ENCODE results near the gene EFNA5. TPM values are rescaled to one million over a fixed set of nuclear protein-coding genes. Genes with fewer than 3 reads are reported as not detected.

Gene EFNA5
- polyA plus RNA-seq, 3 donors, result 0.01 TPM; not detected in 2

DNA sequence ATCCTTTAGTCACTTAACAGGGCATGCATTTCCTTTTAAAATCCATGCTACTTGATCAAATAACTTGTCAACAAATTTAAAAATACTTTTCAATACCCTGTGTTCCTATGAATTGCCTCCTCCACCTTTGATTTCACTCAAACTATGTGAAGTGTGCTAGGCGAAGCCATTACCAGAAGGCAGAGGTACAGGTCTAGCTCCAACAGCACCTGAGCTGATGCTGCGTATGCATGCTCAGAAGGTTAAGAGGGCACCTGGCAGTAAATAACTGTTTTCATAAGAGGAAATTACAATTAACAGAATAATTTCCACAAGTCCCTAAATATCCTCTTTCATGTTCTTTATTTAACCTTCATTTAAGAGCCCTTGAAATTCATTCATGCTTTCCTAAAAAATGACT, 251.8 kb downstream of the EFNA5 start:
- H3K36me3 Mint-ChIP-seq, result no peaks in the 10 kb centered on the region
- TF ChIP-seq, protein P1, sequence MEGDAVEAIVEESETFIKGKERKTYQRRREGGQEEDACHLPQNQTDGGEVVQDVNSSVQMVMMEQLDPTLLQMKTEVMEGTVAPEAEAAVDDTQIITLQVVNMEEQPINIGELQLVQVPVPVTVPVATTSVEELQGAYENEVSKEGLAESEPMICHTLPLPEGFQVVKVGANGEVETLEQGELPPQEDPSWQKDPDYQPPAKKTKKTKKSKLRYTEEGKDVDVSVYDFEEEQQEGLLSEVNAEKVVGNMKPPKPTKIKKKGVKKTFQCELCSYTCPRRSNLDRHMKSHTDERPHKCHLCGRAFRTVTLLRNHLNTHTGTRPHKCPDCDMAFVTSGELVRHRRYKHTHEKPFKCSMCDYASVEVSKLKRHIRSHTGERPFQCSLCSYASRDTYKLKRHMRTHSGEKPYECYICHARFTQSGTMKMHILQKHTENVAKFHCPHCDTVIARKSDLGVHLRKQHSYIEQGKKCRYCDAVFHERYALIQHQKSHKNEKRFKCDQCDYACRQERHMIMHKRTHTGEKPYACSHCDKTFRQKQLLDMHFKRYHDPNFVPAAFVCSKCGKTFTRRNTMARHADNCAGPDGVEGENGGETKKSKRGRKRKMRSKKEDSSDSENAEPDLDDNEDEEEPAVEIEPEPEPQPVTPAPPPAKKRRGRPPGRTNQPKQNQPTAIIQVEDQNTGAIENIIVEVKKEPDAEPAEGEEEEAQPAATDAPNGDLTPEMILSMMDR (IDR thresholded peaks at IDR 0.05), result no peak
- no peaks in the 10 kb centered on the region for H3K9me3 Mint-ChIP-seq
- H3K9ac ChIP-seq (ENCODE audit: insufficient read depth, low read length, poor library complexity, severe bottlenecking), result no peak overlapping the region
- no peak overlapping the region for H3K4me2 ChIP-seq (replicated peaks; ENCODE audit: extremely low read depth, low read length, poor library complexity, severe bottlenecking)
- no peak for DNase-seq
- H2AFZ ChIP-seq (ENCODE audit: insufficient read depth, low read depth, low read length, poor library complexity, severe bottlenecking), result no peak overlapping the region
- H3K27ac ChIP-seq (ENCODE audit: low read depth in 1 of 2, low read length in 2 of 2), result no peak overlapping the region
- no peaks in the 10 kb centered on the region for H3K27me3 ChIP-seq (ENCODE audit: control insufficient read depth in 2 of 2, insufficient read depth in 2 of 2, low read length in 2 of 2)
- no peaks in the 10 kb centered on the region for H3K36me3 ChIP-seq (replicated peaks in 1 of 2; ENCODE audit: control insufficient read depth in 1 of 2, insufficient read depth in 2 of 2, low read length in 2 of 2)
- no peaks in the 10 kb centered on the region for H3K4me1 ChIP-seq (ENCODE audit: control insufficient read depth in 1 of 2, insufficient read depth in 2 of 2, low read length in 2 of 2)
- peaks cover 0 to 2% (median 0%) of the 10 kb centered on the region in 3 donors for H3K27me3 Mint-ChIP-seq (ENCODE audit: low read depth in 3 of 3)
- H3K4me1 Mint-ChIP-seq, result no peaks in the 10 kb centered on the region
- H3K79me2 ChIP-seq (ENCODE audit: insufficient read depth, low read length), result no peaks in the 10 kb centered on the region
- intact Hi-C loops (cut with micrococcal nuclease), result no loop called here
- no peak overlapping the region for H3K4me3 Mint-ChIP-seq
- H3K4me3 ChIP-seq (replicated peaks in 1 of 3; ENCODE audit: low read depth in 2 of 3, low read length in 3 of 3), result no peak overlapping the region
- H4K20me1 ChIP-seq (ENCODE audit: insufficient read depth, low read length), result no peaks in the 10 kb centered on the region
- no peaks in the 10 kb centered on the region for H3K9me3 ChIP-seq (replicated peaks in 1 of 2; ENCODE audit: control insufficient read depth in 1 of 2, insufficient read depth in 1 of 2, low read length in 2 of 2)
- 100% methylated on average over 1 of the region's 2 CpGs for WGBS (ENCODE audit: insufficient coverage)
- H3K27ac Mint-ChIP-seq, result no peak overlapping the region

DNA sequence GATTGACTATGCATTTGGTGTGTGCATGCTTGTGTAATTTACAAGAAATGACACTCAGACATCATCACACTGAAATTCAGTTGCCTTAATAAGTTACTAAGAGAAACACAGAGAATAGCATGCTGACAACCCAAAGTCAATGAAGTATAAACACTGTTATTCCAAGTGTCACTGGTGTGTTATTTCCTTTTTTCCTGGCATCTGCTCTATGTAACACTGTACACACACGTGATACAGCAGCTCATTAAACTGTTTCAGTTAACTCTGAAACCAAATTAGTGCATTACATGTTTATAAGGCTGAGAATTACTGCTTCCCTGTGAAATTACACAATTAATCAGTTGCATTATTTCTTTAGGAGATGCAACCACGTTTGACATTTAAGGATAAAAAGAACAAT, 252.7 kb downstream of the EFNA5 start:
- H3K9me3 Mint-ChIP-seq, result no peaks in the 10 kb centered on the region
- H3K79me2 ChIP-seq (ENCODE audit: insufficient read depth, low read length), result no peaks in the 10 kb centered on the region
- no peaks in the 10 kb centered on the region for H3K36me3 ChIP-seq (replicated peaks in 1 of 2; ENCODE audit: control insufficient read depth in 1 of 2, insufficient read depth in 2 of 2, low read length in 2 of 2)
- H3K9ac ChIP-seq (ENCODE audit: insufficient read depth, low read length, poor library complexity, severe bottlenecking), result no peak overlapping the region
- H3K27me3 Mint-ChIP-seq (ENCODE audit: low read depth in 3 of 3), result peaks cover 0 to 2% (median 0%) of the 10 kb centered on the region in 3 donors
- no peak overlapping the region for H3K4me2 ChIP-seq (replicated peaks; ENCODE audit: extremely low read depth, low read length, poor library complexity, severe bottlenecking)
- H2AFZ ChIP-seq (ENCODE audit: insufficient read depth, low read depth, low read length, poor library complexity, severe bottlenecking), result no peak overlapping the region
- H3K4me1 Mint-ChIP-seq, result no peaks in the 10 kb centered on the region
- H3K27ac Mint-ChIP-seq, result no peak overlapping the region
- H3K4me3 Mint-ChIP-seq, result no peak overlapping the region
- no peaks in the 10 kb centered on the region for H4K20me1 ChIP-seq (ENCODE audit: insufficient read depth, low read length)
- no peak for DNase-seq
- no peaks in the 10 kb centered on the region for H3K4me1 ChIP-seq (ENCODE audit: control insufficient read depth in 1 of 2, insufficient read depth in 2 of 2, low read length in 2 of 2)
- H3K9me3 ChIP-seq (replicated peaks in 1 of 2; ENCODE audit: control insufficient read depth in 1 of 2, insufficient read depth in 1 of 2, low read length in 2 of 2), result no peaks in the 10 kb centered on the region
- WGBS (ENCODE audit: insufficient coverage), result no CpG with 5 or more reads among the region's 2 CpGs
- no peak overlapping the region for H3K27ac ChIP-seq (ENCODE audit: low read depth in 1 of 2, low read length in 2 of 2)
- H3K36me3 Mint-ChIP-seq, result no peaks in the 10 kb centered on the region
- TF ChIP-seq, protein P1 (IDR thresholded peaks at IDR 0.05), result no peak
- H3K27me3 ChIP-seq (ENCODE audit: control insufficient read depth in 2 of 2, insufficient read depth in 2 of 2, low read length in 2 of 2), result no peaks in the 10 kb centered on the region
- intact Hi-C loops (cut with micrococcal nuclease), result no loop called here
- no peak overlapping the region for H3K4me3 ChIP-seq (replicated peaks in 1 of 3; ENCODE audit: low read depth in 2 of 3, low read length in 3 of 3)

All from CD14-positive monocyte (primary cell).